HEK293T (cell line): Measurements from ENCODE around the gene NRG2.

Experiments used
- CTCF ChIA-PET: fragments of 350-600 bp; formaldehyde crosslinking; extraction: SDS; loops from one replicate; lab custom pipeline; 2021; ENCODE audit warnings: antibody characterized with exemption, inconsistent platforms; lab: Yijun Ruan, JAX
- POLR2A ChIA-PET: fragments of 350-600 bp; formaldehyde crosslinking; extraction: SDS; loops from one replicate; lab custom pipeline; 2020; ENCODE audit warnings: antibody characterized with exemption, inconsistent platforms; lab: Yijun Ruan, JAX
- DNase-seq: peaks from one replicate; pipeline ENCODE4 v3.0.0; 2012; ENCODE audit warnings: mixed read lengths; ENCODE audit errors: extremely low spot score
- ARNT ChIP-seq: fragments of 450-650 bp; IDR thresholded peaks from 2 replicates; pipeline ENCODE4 v1.6.1; 2017; ENCODE audit warnings: mild to moderate bottlenecking
- BHLHE40 ChIP-seq: fragments of 450-650 bp; IDR thresholded peaks from 2 replicates; pipeline ENCODE4 v1.6.1; 2016; ENCODE audit warnings: mild to moderate bottlenecking, moderate library complexity, borderline replicate concordance
- CTBP1 ChIP-seq: fragments of 450-650 bp; IDR thresholded peaks from 2 replicates; pipeline ENCODE4 v1.6.1; 2016; ENCODE audit warnings: borderline replicate concordance
- ELF4 ChIP-seq: fragments of 450-650 bp; IDR thresholded peaks from 2 replicates; pipeline ENCODE4 v1.6.1; 2017; ENCODE audit warnings: antibody characterized with exemption
- FOXA1 ChIP-seq: fragments of 450-650 bp; IDR thresholded peaks from 2 replicates; pipeline ENCODE4 v1.6.1; 2016; ENCODE audit warnings: mild to moderate bottlenecking
- FOXK2 ChIP-seq: fragments of 450-650 bp; IDR thresholded peaks from 2 replicates; pipeline ENCODE4 v1.6.1; 2016; ENCODE audit warnings: mild to moderate bottlenecking
- FOXM1 ChIP-seq: fragments of 450-650 bp; IDR thresholded peaks from 2 replicates; pipeline ENCODE4 v1.6.1; 2017; ENCODE audit warnings: mild to moderate bottlenecking, borderline replicate concordance
- HDGF ChIP-seq: fragments of 450-650 bp; IDR thresholded peaks from 2 replicates; pipeline ENCODE4 v1.6.1; 2017; ENCODE audit warnings: antibody characterized with exemption, borderline replicate concordance
- L3MBTL2 ChIP-seq: fragments of 450-650 bp; conservative IDR thresholded peaks from 2 replicates; pipeline ENCODE4 v1.6.1; 2016; ENCODE audit warnings: mild to moderate bottlenecking
- LEF1 ChIP-seq: fragments of 450-650 bp; IDR thresholded peaks from 2 replicates; pipeline ENCODE4 v1.6.1; 2017; ENCODE audit warnings: mild to moderate bottlenecking, borderline replicate concordance
- NFRKB ChIP-seq: fragments of 450-650 bp; IDR thresholded peaks from 2 replicates; pipeline ENCODE4 v1.6.1; 2016; ENCODE audit warnings: mild to moderate bottlenecking, moderate library complexity
- PKNOX1 ChIP-seq: fragments of 450-650 bp; IDR thresholded peaks from 2 replicates; pipeline ENCODE4 v1.6.1; 2016
- SP1 ChIP-seq: fragments of 450-650 bp; IDR thresholded peaks from 2 replicates; pipeline ENCODE4 v1.6.1; 2017
- SUZ12 ChIP-seq: fragments of 450-650 bp; IDR thresholded peaks from 2 replicates; pipeline ENCODE4 v1.6.1; 2016; ENCODE audit warnings: mild to moderate bottlenecking
- TARDBP ChIP-seq: fragments of 450-650 bp; IDR thresholded peaks from 2 replicates; pipeline ENCODE4 v1.6.1; 2016
- ZNF384 ChIP-seq: fragments of 450-650 bp; IDR thresholded peaks from 2 replicates; pipeline ENCODE4 v1.6.1; 2016

NRG2 gene

DNA sequence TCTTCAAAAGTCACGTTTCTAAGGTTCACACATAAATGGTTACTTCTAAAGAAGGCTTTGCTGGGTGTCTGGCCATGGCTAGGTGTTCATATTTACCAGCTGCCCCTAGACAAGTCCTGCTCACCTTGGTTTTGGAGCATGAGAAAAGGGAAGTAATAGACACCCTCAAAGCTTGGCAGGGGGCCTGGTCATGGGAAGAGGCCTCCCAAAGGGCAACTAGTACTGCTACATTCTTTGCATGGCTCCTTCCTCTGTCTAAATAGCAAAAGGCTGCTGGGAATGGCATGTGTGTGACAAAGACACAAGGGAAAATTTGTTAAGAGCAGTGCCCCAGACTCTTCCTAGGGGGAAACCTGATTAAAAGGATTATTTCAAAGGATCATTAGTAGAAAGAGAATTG, 93.4 kb downstream of the NRG2 start:
- DNase-seq = peak; percentile 2
- TF ChIP-seq TARDBP = no peak
- TF ChIP-seq BHLHE40 = no peak
- no peak for TF ChIP-seq NFRKB
- POLR2A ChIA-PET = no interaction called here

GRCh38 chr5:139947727-139948126, 95.4 kb downstream of the NRG2 start:
- ChIA-PET CTCF (interaction anchor here (0.6 to 1.8 kb wide), 2 partner anchors 21 to 210 kb away, joined by 3 to 10 read pairs; no protein-coding TSS in a partner anchor), POLR2A (no interaction called here)
- no peak for DNase-seq
- TF ChIP-seq LEF1 (no peak), ELF4 (no peak)

More for the DNA sequence above, 93.4 kb downstream of the NRG2 start:
- CTCF ChIA-PET = interaction anchor here (1.1 kb wide), 1 partner anchor 19 kb away, joined by 3 read pairs; no protein-coding TSS in a partner anchor

- POLR2A ChIA-PET = no interaction called here
- DNase-seq = no peak
- no peak for TF ChIP-seq L3MBTL2
- TF ChIP-seq SP1 = no peak
- TF ChIP-seq FOXM1 = no peak
- no peak for TF ChIP-seq HDGF
- no peak for TF ChIP-seq LEF1
- TF ChIP-seq SUZ12 = no peak
- no peak for TF ChIP-seq BHLHE40
- no peak for TF ChIP-seq FOXK2
- CTCF ChIA-PET = no interaction called here
These were observed 96.7 kb downstream of the NRG2 start for GRCh38 chr5:139946440-139946839.

- POLR2A ChIA-PET = no interaction called here
- no peak for DNase-seq
- no peak for TF ChIP-seq ELF4
- TF ChIP-seq FOXK2 = no peak
- no peak for TF ChIP-seq PKNOX1
- TF ChIP-seq FOXA1 = no peak
- TF ChIP-seq FOXM1 = no peak
- TF ChIP-seq SP1 = no peak
- no peak for TF ChIP-seq SUZ12
- no peak for TF ChIP-seq CTBP1
- TF ChIP-seq BHLHE40 = no peak
- TF ChIP-seq L3MBTL2 = no peak
- TF ChIP-seq LEF1 = no peak
- TF ChIP-seq HDGF = no peak
- TF ChIP-seq TARDBP = no peak
- no peak for TF ChIP-seq ZNF384
- no peak for TF ChIP-seq NFRKB
- TF ChIP-seq ARNT = no peak
- CTCF ChIA-PET = no interaction called here
These were observed 97.1 kb downstream of the NRG2 start for GRCh38 chr5:139946006-139946405.

DNA sequence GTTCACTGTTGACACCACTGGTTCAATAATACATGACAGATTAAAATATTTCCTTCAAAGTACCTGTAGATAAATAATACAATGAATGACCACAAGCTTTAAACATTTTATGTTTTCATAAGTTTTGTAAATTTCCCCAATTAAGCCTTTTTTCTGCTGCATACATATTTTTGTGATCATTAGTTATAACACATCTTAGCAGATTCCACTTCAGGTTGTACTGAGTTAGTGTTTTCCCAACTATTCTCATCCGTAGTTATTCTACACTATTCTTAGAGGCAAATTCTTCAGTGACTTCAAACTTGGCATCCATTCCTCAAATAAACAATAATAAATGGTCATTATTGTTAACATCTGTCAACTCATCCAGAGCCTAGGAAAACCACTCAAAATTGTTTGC, 100.9 kb downstream of the NRG2 start:
- ChIA-PET POLR2A (no interaction called here), CTCF (no interaction called here)
- TF ChIP-seq CTBP1 (no peak), SUZ12 (no peak), LEF1 (no peak), FOXA1 (no peak), TARDBP (no peak)
- DNase-seq = no peak

GRCh38 chr5:139930406-139930805, 112.7 kb downstream of the NRG2 start:
- TF ChIP-seq HDGF (no peak), FOXA1 (no peak), ZNF384 (no peak), L3MBTL2 (no peak), CTBP1 (no peak), BHLHE40 (no peak), FOXK2 (no peak), NFRKB (no peak), SUZ12 (no peak)
- DNase-seq = no peak
- ChIA-PET POLR2A (no interaction called here), CTCF (no interaction called here)

- peak; percentile 2 for DNase-seq
- no peak for TF ChIP-seq SUZ12
- TF ChIP-seq ZNF384 = no peak
- TF ChIP-seq ELF4 = no peak
- no peak for TF ChIP-seq BHLHE40
- no peak for TF ChIP-seq L3MBTL2
- TF ChIP-seq PKNOX1 = no peak
- no peak for TF ChIP-seq SP1
- TF ChIP-seq FOXK2 = no peak
- no peak for TF ChIP-seq ARNT
- TF ChIP-seq HDGF = no peak
- no peak for TF ChIP-seq CTBP1
- TF ChIP-seq FOXM1 = no peak
- no peak for TF ChIP-seq FOXA1
- TF ChIP-seq TARDBP = no peak
- CTCF ChIA-PET = interaction anchor here (0.7 kb wide), 1 partner anchor 162 kb away, joined by 3 read pairs; no protein-coding TSS in a partner anchor
- POLR2A ChIA-PET = no interaction called here
These were observed 116.1 kb downstream of the NRG2 start for GRCh38 chr5:139926797-139927503.
